Measurements from ENCODE around the gene PTPRN2. TPM values are rescaled to one million over a fixed set of nuclear protein-coding genes. Genes with fewer than 3 reads are reported as not detected.
A peak's percentile ranks its signal among the peaks of the same experiment; 100 is the strongest.

The PTPRN2 gene
- total RNA-seq, 1 donor from 2014 or later: 15.4 TPM

GRCh38 chr7:157522954-157523353, 1064.7 kb downstream of the PTPRN2 start:
- Mint-ChIP-seq H3K27ac (no peak overlapping the region), H3K4me3 (no peak overlapping the region), H3K36me3 (no peaks in the 10 kb centered on the region), H3K27me3 (peaks cover 4% of the 10 kb centered on the region), H3K9me3 (no peaks in the 10 kb centered on the region), H3K4me1 (ENCODE audit: unreplicated experiment) (peaks cover 17% of the 10 kb centered on the region)
- TF ChIP-seq CTCF (conservative IDR thresholded peaks at IDR 0.05): no peak
- DNase-seq (ENCODE audit: extremely low spot score, unreplicated experiment): no peak

DNA sequence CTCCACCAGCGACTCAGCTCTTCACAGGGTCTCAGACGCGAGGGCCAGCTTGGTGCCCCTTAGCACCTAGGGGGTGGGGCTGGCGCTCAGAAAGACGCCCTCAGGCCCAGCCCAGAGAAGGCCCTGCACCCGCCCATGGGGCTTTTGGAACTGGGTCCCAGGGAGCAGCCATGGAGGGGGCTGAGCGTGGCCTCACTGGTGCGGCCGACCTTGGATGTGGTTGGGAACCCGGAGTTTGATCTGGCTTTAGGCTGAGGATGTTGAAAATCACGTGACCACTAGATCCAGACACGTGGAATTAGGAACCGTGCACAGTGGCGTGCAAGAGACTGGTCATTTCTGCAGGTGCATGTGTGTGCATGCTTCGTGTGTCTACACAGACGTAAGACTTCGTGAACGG, 1065.4 kb downstream of the PTPRN2 start:
- no peak for TF ChIP-seq CTCF (conservative IDR thresholded peaks at IDR 0.05)
- peak; percentile 55 for DNase-seq (ENCODE audit: extremely low spot score, unreplicated experiment)
- no peaks in the 10 kb centered on the region for H3K9me3 Mint-ChIP-seq
- no peak overlapping the region for H3K4me3 Mint-ChIP-seq
- no peaks in the 10 kb centered on the region for H3K36me3 Mint-ChIP-seq
- H3K27me3 Mint-ChIP-seq: peaks cover 4% of the 10 kb centered on the region
- H3K27ac Mint-ChIP-seq: no peak overlapping the region
- peaks cover 17% of the 10 kb centered on the region for H3K4me1 Mint-ChIP-seq (ENCODE audit: unreplicated experiment)

DNA sequence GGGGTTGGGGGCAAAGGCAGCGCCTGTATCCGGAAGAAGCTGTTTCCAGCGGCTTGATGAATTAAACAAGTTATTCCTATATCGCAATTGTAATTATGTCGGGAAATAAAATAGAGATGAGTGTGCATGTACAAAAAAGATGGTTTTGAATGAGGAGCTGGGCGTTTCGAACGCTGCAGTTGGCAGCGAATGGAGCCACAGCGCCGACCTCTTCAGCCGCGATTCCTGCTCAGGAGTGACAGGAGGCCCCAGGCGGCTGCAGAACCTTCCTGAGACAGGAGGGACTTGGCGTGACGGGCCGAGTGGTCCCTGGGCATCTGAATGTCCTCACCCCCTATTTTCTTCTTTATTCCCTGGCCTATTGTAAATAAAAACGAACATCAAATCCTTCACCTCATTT, 1065.9 kb downstream of the PTPRN2 start:
- no peak overlapping the region for H3K27ac Mint-ChIP-seq
- H3K4me1 Mint-ChIP-seq (ENCODE audit: unreplicated experiment): peaks cover 17% of the 10 kb centered on the region
- H3K4me3 Mint-ChIP-seq: no peak overlapping the region
- TF ChIP-seq CTCF (conservative IDR thresholded peaks at IDR 0.05): no peak
- no peaks in the 10 kb centered on the region for H3K36me3 Mint-ChIP-seq
- peaks cover 4% of the 10 kb centered on the region for H3K27me3 Mint-ChIP-seq
- no peaks in the 10 kb centered on the region for H3K9me3 Mint-ChIP-seq
- peak; percentile 44 for DNase-seq (ENCODE audit: extremely low spot score, unreplicated experiment)

- H3K4me1 Mint-ChIP-seq (ENCODE audit: unreplicated experiment): peaks cover 14% of the 10 kb centered on the region
Observed at GRCh38 chr7:157521061-157521731, 1066.4 kb downstream of the PTPRN2 start.

GRCh38 chr7:157520249-157520648, 1067.4 kb downstream of the PTPRN2 start:
- Mint-ChIP-seq H3K4me1 (ENCODE audit: unreplicated experiment) (peaks cover 11% of the 10 kb centered on the region), H3K36me3 (no peaks in the 10 kb centered on the region), H3K4me3 (no peak overlapping the region), H3K27ac (no peak overlapping the region), H3K9me3 (no peaks in the 10 kb centered on the region), H3K27me3 (peaks cover 2% of the 10 kb centered on the region)
- peak; percentile 53 for DNase-seq (ENCODE audit: extremely low spot score, unreplicated experiment)
- TF ChIP-seq CTCF (conservative IDR thresholded peaks at IDR 0.05): no peak

More at GRCh38 chr7:157521061-157521731, 1066.4 kb downstream of the PTPRN2 start:
- Mint-ChIP-seq H3K9me3 (no peaks in the 10 kb centered on the region), H3K36me3 (no peaks in the 10 kb centered on the region), H3K4me3 (no peak overlapping the region), H3K27me3 (peaks cover 4% of the 10 kb centered on the region), H3K27ac (no peak overlapping the region)
- peak; percentile 60 for DNase-seq (ENCODE audit: extremely low spot score, unreplicated experiment)
- TF ChIP-seq CTCF (conservative IDR thresholded peaks at IDR 0.05): no peak

Measured in type B pancreatic cell (in vitro differentiated cells).